Thyroid gland (tissue), 4 donors: Measurements from ENCODE around the gene ARHGEF40.

Source experiments
- CTCF ChIP-seq, 6 experiments: fragments of 200-600 bp in 3 of 6; fragments of 450-650 bp in 3 of 6; sonication (generic) in 3 of 6; IDR thresholded peaks; one replicate each; pipeline ENCODE4 v1.5.1; 2016 to 2019; ENCODE audit warnings: antibody characterized with exemption in 6 of 6, mild to moderate bottlenecking in 2 of 6, inconsistent platforms in 1 of 6, moderate library complexity in 1 of 6
- POLR2A ChIP-seq, 2 donors: fragments of 450-650 bp; IDR thresholded peaks; one replicate each; pipeline ENCODE4 v1.6.1; 2017; ENCODE audit warnings: antibody characterized with exemption in 2 of 2, mild to moderate bottlenecking in 2 of 2, moderate library complexity in 1 of 2

- TF ChIP-seq POLR2A (IDR thresholded peaks at IDR 0.05) (no peak), CTCF (IDR thresholded peaks at IDR 0.05) (no peak)
These were observed 28.9 kb downstream of the ARHGEF40 start for GRCh38 chr14:21098892-21099595.
